Activated B cell treated with CpG ODN at 0.5 μM for 24 hours (primary cell): ENCODE results near the gene ACAA2. TPM values are rescaled to one million over a fixed set of nuclear protein-coding genes. Genes with fewer than 3 reads are reported as not detected.

ENCODE experiments used
- ATAC-seq: fragments of 200-7000 bp; cut with Tn5 transposase; one replicate; pipeline ENCODE4 v1.10.0; 2021; ENCODE audit warnings: low read depth, mild to moderate bottlenecking, moderate library complexity
- CTCF ChIA-PET: fragments of 350-600 bp; sonication (Branson Sonifier 250); formaldehyde crosslinking; loops from one replicate; lab custom pipeline; 2021; ENCODE audit warnings: antibody characterized with exemption; lab: Charles Lee
- POLR2A ChIA-PET: fragments of 350-600 bp; sonication (Branson Sonifier 250); formaldehyde crosslinking; loops from one replicate; lab custom pipeline; 2021; ENCODE audit warnings: antibody characterized with exemption; lab: Charles Lee
- DNase-seq: peaks from one replicate; pipeline ENCODE4 v3.0.0; 2022
- H3K27ac Mint-ChIP-seq: one replicate; pipeline ENCODE4 v1.8.0; 2020; ENCODE audit warnings: mixed read lengths
- H3K27me3 Mint-ChIP-seq: one replicate; pipeline ENCODE4 v1.8.0; 2021; ENCODE audit warnings: mixed read lengths
- H3K36me3 Mint-ChIP-seq: one replicate; pipeline ENCODE4 v1.8.0; 2021; ENCODE audit warnings: low read depth, mixed read lengths
- H3K4me1 Mint-ChIP-seq: one replicate; pipeline ENCODE4 v1.8.0; 2021; ENCODE audit warnings: mixed read lengths
- H3K4me3 Mint-ChIP-seq: one replicate; pipeline ENCODE4 v1.8.0; 2020; ENCODE audit warnings: mild to moderate bottlenecking, mixed read lengths
- H3K9me3 Mint-ChIP-seq: one replicate; pipeline ENCODE4 v1.8.0; 2020; ENCODE audit warnings: mixed read lengths
- CTCF ChIP-seq: fragments of 200-600 bp; IDR thresholded peaks from one replicate; pipeline ENCODE4 v1.8.0; 2022; ENCODE audit warnings: antibody characterized with exemption, mild to moderate bottlenecking
- intact Hi-C: fragments of 100-400 bp; cut with micrococcal nuclease; formaldehyde crosslinking; loops from one replicate; pipeline ENCODE4 v1.15.1; 2024
- total RNA-seq: library from RNA; stranded (reverse); gene quantifications from 2 replicates; pipeline ENCODE4 v1.2.3, GENCODE V29; 2022

The ACAA2 gene
- total RNA-seq, 1 donor from 2014 or later, result 24.9 TPM

DNA sequence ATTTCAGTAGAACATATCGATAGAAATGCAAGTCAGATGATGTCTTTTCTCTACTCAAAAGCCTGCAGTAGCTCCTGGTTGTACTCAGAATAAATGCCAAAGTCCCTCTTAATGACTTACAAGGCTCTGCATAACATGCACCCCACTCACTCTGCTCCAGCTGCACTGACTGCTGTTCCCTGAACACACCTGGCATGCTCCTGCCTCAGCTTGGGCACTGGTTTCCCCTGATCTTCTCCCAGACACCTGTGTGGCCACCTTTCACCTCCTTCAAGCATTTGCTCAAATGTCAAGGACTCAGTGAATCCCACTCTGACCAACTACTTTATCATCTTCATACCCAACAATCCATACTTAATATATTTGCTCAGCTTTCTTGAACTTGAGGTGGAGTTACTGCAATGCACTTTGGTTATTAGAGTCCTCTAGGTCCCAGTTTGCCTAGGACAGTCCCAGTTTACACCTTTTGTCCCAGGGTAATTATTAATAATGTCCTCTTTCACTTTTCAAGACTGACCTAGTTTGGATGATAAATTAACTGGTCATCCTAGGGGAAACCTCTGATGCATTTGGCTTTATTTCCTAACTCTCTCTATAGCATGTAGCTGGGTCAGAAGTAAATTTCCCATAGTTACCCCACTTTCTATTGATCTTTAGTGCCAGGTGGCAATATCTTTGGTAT is 44.1 kb downstream of the ACAA2 start:
- DNase-seq (no peak), ATAC-seq (no peak)
- H3K27ac Mint-ChIP-seq, result no peak overlapping the region
- no peak overlapping the region for H3K4me3 Mint-ChIP-seq
- intact Hi-C loops, result no loop called here
- no peaks in the 10 kb centered on the region for H3K36me3 Mint-ChIP-seq
- ChIA-PET POLR2A (no interaction called here), CTCF (no interaction called here)
- no peaks in the 10 kb centered on the region for H3K4me1 Mint-ChIP-seq
- TF ChIP-seq CTCF, result no peak
- H3K9me3 Mint-ChIP-seq, result no peaks in the 10 kb centered on the region
- H3K27me3 Mint-ChIP-seq, result no peaks in the 10 kb centered on the region

- H3K4me3 Mint-ChIP-seq, result no peak overlapping the region
- CTCF ChIA-PET, result no interaction called here
- TF ChIP-seq CTCF, result no peak
- intact Hi-C loops, result no loop called here
- H3K27me3 Mint-ChIP-seq, result no peaks in the 10 kb centered on the region
- ATAC-seq (no peak), DNase-seq (no peak)
- POLR2A ChIA-PET, result no interaction called here
- H3K27ac Mint-ChIP-seq, result no peak overlapping the region
- no peaks in the 10 kb centered on the region for H3K36me3 Mint-ChIP-seq
- no peaks in the 10 kb centered on the region for H3K9me3 Mint-ChIP-seq
- no peaks in the 10 kb centered on the region for H3K4me1 Mint-ChIP-seq
Observed at GRCh38 chr18:49768051-49768391, 45.3 kb downstream of the ACAA2 start.

- no peaks in the 10 kb centered on the region for H3K4me1 Mint-ChIP-seq
- ATAC-seq (no peak), DNase-seq (no peak)
- no peaks in the 10 kb centered on the region for H3K27me3 Mint-ChIP-seq
- TF ChIP-seq CTCF, result no peak
- ChIA-PET CTCF (no interaction called here), POLR2A (interaction anchor here (0.6 kb wide), 1 partner anchor 259 kb away, joined by 4 read pairs; no protein-coding TSS in a partner anchor)
- no peak overlapping the region for H3K4me3 Mint-ChIP-seq
- no peaks in the 10 kb centered on the region for H3K36me3 Mint-ChIP-seq
- intact Hi-C loops, result no loop called here
- H3K27ac Mint-ChIP-seq, result no peak overlapping the region
- no peaks in the 10 kb centered on the region for H3K9me3 Mint-ChIP-seq
Observed at GRCh38 chr18:49767111-49768050, 46.0 kb downstream of the ACAA2 start.

- TF ChIP-seq CTCF, result no peak
- Mint-ChIP-seq H3K27ac (no peak overlapping the region), H3K27me3 (no peaks in the 10 kb centered on the region), H3K9me3 (no peaks in the 10 kb centered on the region), H3K36me3 (no peaks in the 10 kb centered on the region), H3K4me3 (no peak overlapping the region), H3K4me1 (no peaks in the 10 kb centered on the region)
- intact Hi-C loops, result no loop called here
- ChIA-PET CTCF (no interaction called here), POLR2A (no interaction called here)
- DNase-seq (no peak), ATAC-seq (no peak)
Observed at GRCh38 chr18:49766646-49767045, 46.7 kb downstream of the ACAA2 start.

DNA sequence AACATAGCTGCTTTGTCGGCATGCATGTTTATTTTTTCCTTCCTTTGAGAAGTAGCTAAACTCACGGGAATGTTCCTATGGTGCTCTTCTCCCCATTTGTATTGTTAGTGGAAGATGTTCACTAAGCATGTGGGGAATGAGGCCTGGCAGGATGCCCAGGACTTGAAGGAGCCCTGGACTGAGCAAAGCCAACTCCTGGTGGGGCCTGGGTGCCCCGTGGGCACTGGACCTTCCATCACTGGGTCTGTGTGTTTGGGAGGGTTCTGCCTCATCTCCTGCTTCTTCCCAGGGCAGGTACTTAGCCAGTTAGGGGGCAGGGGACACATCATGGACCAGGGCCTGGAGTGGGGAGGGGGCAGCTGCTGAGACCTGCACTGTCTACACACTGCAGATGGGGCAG is 49.3 kb downstream of the ACAA2 start:
- POLR2A ChIA-PET, result no interaction called here
- no peak for DNase-seq
- ATAC-seq, result no peak
- H3K4me3 Mint-ChIP-seq, result no peak overlapping the region
- H3K36me3 Mint-ChIP-seq, result no peaks in the 10 kb centered on the region
- no peaks in the 10 kb centered on the region for H3K9me3 Mint-ChIP-seq
- no peak for TF ChIP-seq CTCF
- intact Hi-C loops, result no loop called here
- no peaks in the 10 kb centered on the region for H3K27me3 Mint-ChIP-seq
- no peaks in the 10 kb centered on the region for H3K4me1 Mint-ChIP-seq
- no peak overlapping the region for H3K27ac Mint-ChIP-seq
- CTCF ChIA-PET, result no interaction called here
